PC-3 (cell line): ENCODE measurements around the gene PPP1R17.

Experiments used
- CTCF ChIP-seq: fragments of 300-600 bp; sonication (generic); conservative IDR thresholded peaks from 2 replicates; pipeline ENCODE4 v1.5.1; 2017; ENCODE audit warnings: antibody characterized with exemption, low read depth, mild to moderate bottlenecking, low read length
- EZH2 ChIP-seq: fragments of 300-600 bp; sonication (generic); IDR thresholded peaks from one replicate; pipeline ENCODE4 v1.6.1; 2017; ENCODE audit warnings: antibody characterized with exemption, mild to moderate bottlenecking, low read length; ENCODE audit not compliant: unreplicated experiment

DNA sequence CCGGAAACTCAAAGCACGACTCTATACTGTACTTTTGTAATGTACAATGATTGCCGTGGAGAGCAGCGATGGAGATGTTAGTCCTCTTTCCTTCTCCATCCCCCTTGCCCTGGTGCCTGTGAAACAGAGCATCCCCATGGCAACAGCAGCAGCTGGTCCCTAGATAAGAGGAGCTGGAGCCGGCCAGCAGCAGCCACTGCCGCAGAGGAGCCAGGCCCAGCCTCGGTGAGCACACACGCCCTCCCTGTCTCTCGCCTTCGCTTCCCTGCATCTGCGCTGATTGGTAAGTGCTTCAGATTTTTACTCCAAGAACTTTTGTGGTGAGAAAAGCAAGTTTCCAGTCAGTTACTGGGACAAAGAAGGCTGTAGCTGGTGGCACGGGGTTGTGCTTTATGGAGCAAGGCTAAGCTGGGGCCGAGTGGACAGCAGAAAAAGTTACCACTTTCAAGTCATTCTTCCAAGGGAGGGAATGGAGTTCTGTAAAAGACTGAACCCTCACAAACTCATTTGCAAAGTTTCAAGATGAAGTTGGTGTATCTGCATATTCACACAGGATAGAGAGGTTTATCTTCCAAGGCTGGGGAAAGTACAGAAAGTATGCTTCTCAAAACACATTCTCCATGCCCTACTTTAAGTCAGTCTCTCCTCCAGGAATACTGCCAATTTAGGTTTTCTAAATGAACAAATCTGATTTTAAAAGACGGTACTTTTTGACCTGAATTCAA lies at the start of gene PPP1R17:
- TF ChIP-seq CTCF (no peak), EZH2 (no peak)
